HG03196 (cell line): ENCODE results near the gene NPR2.

Experiments
- ATAC-seq: cut with Tn5 transposase; IDR thresholded peaks from one replicate; pipeline ENCODE4 v1.9.1; 2021; ENCODE audit not compliant: unreplicated experiment

The NPR2 gene

DNA sequence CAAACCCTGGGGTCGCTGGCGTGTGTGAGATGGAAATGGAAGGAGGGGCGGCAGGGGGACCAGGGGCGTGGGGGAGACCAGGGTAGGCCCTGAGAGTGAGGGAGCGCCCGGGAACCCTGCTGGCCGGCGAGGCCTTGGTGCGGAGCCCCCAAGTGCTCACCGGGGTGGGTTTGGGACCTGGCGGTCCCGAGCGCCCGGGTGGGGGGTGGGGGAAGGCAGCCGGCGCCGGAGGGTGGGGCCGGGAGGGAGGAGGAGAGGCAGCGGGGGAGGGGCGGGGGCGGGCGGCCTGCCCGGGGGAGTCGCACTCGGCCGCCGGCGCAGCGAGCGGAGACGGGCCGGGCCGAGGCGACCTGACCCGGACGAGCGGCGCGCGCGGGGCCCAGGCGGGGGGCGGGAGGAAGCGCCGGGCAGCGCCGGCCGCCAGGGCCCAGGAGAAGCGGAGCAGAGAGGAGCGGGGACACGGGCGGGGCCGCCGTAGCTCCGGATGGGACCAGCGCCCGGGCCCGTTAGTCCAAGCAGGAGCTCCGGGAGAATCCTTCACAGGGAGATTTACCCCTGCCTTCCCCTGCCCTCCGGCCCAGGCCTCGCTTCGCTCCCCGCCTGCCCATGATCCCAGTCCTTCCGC, at the start of gene NPR2:
Gene NPR2 (plus strand): TSS at position 295 of the 625 bp plus-strand sequence. CDS start 818 bp downstream, outside the sequence.
- no peak for ATAC-seq

DNA sequence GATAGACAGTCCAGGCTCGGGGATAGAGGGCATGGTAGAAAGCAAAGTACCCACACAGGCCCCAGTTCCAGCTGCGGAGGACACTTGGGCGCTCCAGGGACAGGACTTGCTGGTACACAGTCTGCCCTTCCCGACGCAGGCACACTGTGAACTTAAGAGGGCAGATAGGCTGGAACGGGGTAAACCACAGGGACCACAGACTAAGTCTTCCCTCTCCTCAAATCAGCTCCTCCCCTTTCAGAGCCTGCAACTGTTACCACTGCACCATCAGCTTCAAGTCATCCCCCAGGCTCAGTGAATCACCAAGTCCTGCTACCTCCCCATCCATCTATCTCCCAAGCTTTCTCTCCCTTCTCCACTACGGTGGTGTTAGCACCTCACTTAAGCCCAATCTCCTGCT, 49.7 kb upstream of the NPR2 start:
- ATAC-seq: no peak

DNA sequence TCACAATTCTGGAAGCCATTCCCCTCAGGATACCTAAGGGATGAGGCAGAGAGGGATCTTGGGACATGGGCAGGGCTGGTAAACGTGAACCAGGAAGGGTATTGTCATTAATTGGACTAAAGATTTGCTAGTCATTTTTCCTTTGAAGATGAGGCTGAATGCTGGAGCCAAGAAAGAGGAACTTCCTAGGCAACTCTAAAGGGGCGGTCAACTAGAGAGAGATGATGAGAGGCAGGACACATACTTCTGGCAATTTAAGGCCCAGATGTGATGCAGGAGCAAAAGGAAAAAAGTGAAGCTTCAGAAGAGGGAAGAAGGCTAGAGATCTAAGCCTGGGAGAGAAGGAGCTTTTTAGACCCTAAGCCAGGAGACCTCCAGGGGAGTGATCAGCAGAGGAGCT, 47.9 kb upstream of the NPR2 start:
- ATAC-seq: no peak

DNA sequence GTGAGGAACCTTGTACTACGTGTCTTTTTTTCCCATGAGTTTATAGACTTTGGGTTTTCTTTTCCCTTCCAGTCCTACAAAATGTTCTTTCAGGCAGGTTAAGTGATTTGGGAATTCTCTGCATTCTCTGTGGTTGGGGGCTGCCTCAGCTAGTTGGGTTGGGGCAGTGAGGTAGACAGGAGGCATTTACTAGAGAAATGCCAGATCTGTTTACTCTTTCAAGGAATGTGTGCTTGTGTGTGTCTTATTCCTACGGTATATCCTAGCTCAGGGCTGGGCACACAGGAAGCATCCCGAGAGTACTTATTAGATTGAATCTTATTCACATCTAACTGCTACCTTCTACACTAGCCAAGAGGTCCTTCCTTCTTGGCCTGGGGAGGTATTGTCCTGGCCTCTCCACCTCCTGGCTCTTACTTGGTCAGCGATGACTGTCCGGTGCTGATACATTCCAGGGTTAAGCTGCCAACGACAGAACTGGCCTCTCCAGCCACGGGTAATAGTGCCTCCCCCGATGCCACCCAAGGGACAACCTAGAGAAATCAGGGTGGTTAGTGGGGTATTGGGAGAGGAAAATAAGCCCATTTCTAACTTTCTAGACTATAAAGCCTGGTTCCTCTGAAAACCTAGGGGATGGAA, 47.4 kb upstream of the NPR2 start:
- ATAC-seq: no peak

DNA sequence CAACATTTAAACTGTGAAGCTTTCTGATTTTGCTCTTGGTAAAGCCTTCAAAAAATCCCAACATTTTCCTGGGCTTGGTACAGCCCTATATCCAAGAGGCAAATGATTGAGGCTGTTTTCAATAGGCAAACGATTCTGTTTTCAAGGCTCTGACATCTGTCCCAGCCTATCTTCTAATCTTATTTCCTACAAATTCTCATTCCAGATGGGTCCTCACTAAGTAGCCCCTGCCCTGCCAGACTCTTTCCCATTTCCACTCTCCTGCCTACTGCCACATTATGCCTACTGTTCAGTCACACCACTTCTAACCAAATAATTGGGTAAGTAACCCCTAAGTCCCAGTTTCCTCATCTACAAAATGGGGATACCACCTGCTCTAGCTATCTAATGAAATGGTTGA, 45.8 kb upstream of the NPR2 start:
- ATAC-seq: no peak

DNA sequence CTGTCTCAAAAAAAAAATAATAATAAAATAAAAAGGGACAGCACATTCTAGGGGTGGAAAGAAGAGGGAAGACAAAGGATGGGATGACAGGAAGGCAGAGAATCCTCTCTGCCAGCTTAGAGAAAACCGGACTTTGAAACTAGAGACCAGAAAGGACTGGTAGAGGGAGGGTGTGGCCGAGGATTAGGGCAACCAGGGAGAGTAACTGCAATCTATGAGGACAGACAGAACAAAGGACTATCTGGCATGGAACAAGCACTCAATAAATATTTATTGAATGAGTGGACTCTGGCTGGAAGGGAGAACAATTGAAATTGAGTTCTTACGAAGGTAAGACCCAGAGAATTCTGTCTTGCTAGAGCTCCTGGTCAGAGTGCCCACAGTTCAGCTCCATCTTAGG, 44.8 kb upstream of the NPR2 start:
- no peak for ATAC-seq

DNA sequence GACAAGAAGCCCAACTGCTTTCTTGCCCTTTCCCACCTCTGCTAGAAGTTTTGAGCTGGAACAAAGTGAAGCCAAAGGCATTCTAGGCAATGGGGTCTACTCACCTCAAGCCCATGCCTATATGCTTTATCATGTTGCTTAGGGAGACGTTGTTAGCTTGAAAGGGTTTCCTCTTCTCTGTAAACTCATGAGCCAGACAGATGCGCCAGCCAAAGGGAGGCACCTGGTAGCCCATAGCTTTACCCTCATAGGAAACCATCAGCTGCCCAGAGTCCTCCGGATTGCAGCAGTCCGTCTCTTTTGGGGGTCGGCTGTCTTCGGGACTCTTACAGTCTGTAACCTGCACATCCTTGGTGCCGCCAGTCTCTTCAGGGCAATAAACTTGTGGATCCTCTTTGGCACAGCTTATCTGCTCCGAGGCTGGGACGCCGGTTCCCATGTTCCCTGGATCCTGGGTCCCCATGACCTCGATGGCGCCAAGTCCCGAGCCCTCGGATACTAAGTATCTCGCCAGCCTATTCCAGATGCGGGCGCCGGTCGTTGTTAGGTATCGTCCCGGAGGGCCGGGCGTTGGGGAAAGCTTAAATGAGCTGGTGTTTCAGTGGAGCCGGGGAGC, 43.0 kb upstream of the NPR2 start:
- no peak for ATAC-seq

DNA sequence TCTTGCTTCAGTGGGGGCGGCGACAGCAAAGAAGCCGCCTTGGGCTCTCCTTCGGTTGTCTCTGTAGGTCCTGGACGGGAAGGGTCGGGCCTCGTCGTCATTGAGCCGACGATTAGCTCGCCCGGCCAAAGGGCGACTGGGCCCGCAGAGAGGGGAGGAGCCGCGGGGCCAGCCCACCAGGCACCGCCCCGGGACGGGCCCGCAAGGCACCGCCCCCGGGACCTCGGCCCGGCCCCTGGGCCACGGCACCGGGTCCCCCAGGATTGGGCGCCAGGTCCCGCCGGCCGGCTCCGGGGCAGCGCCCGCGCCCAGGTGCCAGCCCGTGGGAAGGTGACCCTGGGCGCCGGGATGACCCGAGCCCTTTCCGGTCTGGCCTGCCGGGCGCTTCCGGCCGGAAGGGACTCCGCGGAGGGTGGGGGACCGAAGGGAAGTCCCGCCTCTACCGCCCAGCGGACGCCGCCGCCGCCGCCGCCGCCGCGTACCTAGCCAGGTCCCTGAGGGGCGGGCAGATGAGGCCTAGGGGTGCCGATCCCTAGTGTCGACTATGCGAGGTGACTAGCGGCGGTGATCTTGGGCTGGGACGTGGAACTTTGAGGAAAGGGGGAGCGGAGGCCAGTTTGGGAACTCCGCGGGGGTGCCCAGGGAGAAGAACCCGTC, 42.4 kb upstream of the NPR2 start, which contains the start of the genes GBA2 and RGP1:
Gene GBA2 (minus strand): TSS at position 371 of the 657 bp plus-strand sequence. CDS start 524 bp downstream, outside the sequence.
Gene RGP1 (plus strand): TSS at position 430 of the 657 bp plus-strand sequence. CDS start 469 bp downstream, outside the sequence.
- peak; percentile 66 for ATAC-seq

DNA sequence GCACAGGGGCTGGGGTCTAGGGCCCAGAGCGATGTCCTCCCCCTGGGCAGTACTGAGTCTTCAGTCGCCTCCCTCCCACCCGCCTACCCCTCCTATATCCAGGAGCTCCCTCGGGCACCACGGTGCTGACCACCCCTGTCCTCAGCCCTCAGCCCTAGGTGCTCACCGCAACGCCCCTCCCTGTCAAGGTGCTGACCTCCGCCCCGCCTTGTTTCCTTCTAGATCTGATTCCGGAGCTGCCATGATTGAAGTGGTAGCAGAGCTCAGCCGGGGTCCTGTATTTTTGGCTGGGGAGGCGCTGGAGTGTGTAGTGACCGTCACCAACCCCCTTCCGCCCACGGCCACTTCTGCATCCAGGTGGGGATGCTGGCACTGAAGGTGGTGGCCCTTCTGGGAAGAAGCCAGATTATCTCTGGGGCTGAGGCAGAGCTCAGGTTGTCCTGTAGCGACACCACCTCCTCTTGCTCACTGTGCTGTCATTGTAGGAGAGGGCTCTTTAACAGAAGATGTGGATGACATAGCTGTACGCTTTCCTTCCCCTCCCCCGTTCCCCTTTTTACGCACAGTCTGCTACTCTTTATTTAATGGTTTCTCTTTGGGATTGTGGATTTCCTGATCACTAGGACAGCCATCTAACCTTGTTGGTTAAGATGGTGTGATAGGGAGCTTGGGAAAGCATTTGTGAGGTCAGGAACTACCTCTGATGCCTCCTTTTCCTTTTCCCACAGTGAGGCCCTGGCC, 41.7 kb upstream of the NPR2 start:
- ATAC-seq: peak; percentile 25

DNA sequence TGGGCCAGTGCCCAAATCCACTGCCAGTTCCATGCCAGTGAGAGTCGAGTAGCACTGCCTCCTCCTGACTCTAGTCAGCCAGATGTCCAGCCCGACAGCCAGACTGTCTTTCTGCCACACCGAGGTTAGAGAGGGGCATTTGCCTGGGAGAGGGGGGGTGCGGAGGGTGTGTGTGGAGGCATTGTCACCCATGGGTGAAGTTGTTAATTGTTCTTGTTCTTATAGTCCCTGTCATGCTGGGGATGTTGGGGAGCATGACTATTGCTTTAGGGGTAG, 41.2 kb upstream of the NPR2 start:
- ATAC-seq: no peak

DNA sequence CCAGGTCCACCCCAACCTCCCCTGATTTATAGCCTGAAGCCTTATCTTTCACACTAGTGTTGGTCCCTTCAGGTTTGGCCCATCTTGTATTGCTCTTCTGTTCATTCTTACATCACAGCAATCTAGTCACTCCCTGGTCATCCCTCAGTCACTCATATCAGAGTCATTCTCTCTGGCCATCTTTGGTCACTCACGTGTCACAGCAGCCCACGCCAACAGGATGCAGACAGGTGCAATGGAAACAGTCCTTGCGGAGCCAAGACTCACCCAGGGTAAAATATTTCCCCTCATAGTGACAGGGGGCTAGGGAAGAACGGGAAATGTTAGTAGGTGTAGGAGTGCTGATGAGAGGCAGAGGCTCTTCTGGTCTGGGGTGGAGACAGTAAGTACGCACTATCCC, 37.9 kb upstream of the NPR2 start:
- no peak for ATAC-seq

DNA sequence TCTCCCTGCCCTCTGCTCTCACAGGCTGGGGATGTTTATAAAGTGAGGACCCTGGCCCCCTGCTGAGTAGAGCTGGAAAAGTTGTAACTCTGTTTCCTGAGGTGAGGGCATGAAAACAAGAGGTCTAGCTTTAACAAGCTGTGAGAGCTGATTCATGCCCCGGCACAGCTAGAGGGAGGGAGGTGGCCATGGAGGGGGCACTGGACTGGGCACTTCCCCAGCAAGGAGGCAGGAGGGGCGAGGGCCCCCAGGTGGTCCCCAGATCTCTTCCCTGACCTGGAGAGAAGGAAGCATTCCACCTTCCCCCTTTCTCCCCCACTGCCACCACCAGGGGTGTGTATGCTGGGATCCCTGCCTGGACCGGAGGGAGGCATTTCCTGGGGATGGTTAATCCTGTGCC, 37.1 kb upstream of the NPR2 start, which contains the start of gene MSMP:
Gene MSMP (minus strand): TSS at position 13 of the 400 bp plus-strand sequence. CDS start 147 bp downstream, outside the sequence.
- ATAC-seq: no peak

DNA sequence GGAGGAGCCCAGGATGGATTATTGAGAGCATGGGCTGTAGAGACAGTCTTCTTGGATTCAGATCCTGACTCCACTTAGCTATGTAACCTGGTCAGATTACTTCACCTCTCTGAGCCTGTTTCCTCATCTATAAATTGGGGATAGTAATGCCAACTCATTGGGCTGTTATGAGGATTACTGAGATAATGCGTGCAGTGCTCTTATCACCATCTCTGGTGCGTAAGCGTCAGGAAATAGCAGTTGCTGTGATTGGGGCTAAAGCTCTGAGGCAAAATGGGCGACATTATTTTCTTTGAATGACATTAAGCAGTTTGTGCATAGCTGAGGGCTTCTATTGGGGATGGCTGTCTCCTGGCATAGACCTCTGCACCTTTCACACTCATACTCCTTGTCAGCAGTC, 36.3 kb upstream of the NPR2 start:
- ATAC-seq: no peak

DNA sequence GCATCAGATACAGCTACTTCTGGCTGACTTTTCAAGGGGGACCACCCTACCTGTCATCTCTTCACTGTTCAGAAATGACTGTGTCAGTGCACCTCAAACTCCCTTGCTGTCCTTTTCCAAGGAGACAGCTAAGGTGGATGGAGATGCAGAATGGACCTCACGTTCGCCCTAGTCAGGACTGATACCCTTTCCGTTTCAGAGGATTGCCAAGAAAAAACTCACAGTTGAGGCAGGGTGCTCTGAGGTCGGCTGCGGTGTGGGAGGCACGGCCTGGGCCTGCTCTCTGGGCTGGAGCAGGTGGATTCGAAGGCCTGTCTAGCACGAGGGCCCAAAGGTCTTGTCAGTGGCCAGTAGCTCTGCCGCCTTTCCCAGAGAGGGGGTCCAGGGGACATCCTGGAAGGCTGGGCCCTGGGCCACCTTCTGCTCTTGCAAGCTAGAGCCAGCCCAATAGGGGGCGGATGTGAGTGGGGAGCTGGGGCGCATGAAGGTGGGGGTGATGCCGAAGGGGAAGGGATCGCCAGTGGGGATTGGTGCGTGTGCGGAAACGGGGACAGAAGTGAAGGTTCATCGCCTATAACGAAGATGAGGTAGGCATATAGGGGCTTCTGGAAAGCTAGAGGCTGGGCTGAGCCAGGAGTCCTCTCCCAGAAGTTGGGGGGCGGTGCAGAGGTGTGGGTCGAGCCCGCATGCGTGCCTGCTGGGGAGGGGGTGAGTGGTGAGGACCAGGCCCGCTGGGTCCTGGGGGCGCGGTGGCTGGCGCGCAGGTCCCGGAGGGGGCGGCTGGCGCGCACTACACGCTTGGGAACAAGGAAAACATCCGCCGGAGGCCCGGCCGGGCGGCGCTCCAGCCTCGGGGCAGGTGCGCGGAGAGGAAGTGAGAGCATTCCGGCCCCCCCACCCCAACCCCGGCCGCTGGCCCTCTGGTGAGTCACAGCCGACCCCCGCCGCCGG, 34.8 kb upstream of the NPR2 start:
- ATAC-seq: peak; percentile 54

DNA sequence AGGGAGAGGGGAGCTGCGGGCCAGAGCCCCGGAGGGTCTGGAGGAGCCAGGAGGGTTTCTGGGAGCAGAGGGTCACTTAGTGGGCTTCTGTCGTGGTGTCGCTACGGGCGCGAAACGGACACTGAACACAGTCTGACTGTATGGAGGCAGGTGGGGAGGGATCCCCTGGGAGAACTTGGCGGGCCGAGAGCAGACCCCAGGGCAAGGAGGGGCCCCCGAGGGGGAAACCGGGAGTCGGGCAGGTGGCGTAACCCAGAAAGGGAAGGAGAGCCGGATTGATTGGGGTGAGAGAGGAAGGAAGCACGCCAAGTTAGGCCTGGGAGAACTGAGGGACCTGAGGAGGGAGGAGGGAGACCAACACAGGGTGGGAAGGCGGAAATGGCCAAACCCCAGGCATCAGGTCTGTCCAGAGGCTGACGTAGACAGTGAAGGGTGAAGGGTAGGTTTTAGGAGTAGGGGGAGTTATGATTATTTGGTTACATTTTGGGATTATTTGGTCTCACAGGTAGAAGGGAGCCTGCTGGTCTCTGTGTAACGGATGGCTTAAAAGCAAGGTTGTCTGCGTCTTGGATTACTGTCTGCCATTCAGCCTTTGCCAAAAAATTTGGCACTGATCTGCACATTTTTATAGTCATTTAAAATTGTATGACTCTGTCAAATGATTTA, 34.0 kb upstream of the NPR2 start:
- peak; percentile 39 for ATAC-seq

DNA sequence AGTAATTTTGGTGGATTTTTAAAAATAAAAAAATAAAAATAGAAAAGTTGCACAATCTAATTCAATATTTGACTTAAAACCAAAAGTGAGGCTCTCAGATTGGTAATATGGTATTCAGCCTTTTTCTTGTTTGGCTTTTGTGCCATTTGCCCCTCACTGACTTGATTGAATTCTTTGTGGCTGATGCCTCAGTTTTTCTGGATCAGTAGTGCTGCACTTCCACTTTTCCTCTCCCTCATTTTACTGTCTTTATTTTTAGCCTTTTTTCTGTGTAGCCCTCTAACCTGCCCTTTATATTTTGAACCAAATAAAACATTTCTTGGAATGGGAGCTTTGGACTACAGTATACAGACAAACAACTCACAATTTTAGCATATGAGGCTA, 33.5 kb upstream of the NPR2 start:
- ATAC-seq: no peak

DNA sequence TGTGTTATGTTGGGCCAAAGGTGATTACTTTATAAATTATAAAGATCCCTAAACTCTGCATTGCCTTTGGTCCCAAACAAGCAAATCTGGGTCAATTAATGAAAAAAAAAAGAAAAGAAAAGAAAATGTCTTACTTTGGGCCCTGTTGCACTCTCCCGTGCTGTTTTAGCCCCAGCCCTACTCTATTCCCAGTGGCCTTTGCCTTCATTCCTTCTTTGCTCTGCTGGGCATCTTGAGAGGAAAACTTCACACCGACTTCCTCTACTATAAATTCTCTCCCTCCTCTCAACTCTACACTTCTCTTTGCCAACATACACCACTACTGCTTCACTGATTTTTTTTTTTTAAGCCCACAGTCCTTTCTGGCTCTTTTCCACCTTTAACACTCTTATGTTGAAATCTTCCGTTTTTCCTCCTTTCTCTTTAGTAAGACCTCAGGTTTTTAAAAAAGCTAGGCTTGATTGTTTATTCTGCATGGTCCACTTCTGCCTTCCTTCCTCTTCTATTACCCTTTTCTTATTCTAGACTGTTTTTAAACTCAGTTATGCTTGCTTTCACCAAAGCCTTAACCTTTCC, 32.8 kb upstream of the NPR2 start:
- ATAC-seq: no peak

DNA sequence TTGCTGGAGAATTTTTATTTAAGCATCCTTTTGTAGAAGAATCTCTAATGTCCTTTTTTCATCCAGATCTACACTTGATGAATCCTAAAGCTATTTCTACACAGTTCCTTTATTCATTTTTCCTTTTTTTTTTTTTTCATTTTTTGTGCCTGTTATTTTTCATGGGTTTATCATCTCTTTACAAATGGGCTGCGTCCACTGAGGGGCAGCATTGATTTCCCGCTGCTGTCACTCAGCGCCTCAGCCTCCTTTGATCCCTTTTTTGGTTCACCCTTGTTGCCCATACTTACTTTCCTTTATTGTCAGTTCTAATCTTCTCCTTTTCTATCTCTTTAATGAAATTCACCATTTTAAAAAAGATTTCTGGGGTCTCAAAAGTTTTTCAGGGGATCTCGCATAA, 31.6 kb upstream of the NPR2 start:
- no peak for ATAC-seq

DNA sequence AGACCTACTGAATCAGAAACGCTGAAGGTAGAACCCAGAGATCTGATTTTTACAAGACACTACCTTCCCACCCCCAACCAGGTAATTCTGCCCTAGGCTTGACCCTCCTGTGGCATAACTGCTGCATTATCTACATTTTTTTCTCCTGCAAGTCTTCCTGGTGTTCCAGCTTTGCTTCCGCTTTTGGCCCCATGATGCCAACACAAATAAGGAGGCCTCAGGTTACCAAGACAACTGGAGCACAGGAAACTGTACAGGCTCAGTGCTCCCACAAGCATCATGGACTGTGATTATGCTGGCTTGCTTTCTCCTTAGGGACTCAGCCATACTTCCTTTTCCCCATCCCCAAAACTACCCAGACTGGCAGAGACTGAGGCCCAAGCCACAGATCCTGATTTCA, 30.7 kb upstream of the NPR2 start:
- no peak for ATAC-seq
